Upper lobe of left lung (tissue), 6 donors: ENCODE data around the gene ARHGAP15. TPM values are rescaled to one million over a fixed set of nuclear protein-coding genes. Genes with fewer than 3 reads are reported as not detected.

Experiments used
- ATAC-seq, 2 donors: fragments of 200-7000 bp; cut with Tn5 transposase; one replicate each; pipeline ENCODE4 v1.9.1; 2022; ENCODE audit warnings: mild to moderate bottlenecking in 2 of 2, moderate library complexity in 2 of 2; ENCODE audit not compliant: low FRiP score in 2 of 2
- DNase-seq, 2 donors: peaks; one replicate each; pipeline ENCODE4 v3.0.0-alpha.2; 2019 to 2020
- H3K27ac ChIP-seq, 4 donors: fragments of 200-600 bp; sonication (generic); one replicate each; pipeline ENCODE4 v1.5.1; 2016 to 2019
- H3K27me3 ChIP-seq, 4 donors: fragments of 200-600 bp; sonication (generic); one replicate each; pipeline ENCODE4 v1.5.1; 2017 to 2019
- H3K36me3 ChIP-seq, 4 donors: fragments of 200-600 bp; sonication (generic); one replicate each; pipeline ENCODE4 v1.5.1; 2016 to 2019
- H3K4me1 ChIP-seq, 4 donors: fragments of 200-600 bp; sonication (generic); one replicate each; pipeline ENCODE4 v1.5.1; 2018 to 2019
- H3K4me3 ChIP-seq, 4 donors: fragments of 200-600 bp; sonication (generic); one replicate each; pipeline ENCODE4 v1.5.1; 2017 to 2019; ENCODE audit warnings: mild to moderate bottlenecking in 2 of 4, moderate library complexity in 1 of 4
- H3K9me3 ChIP-seq, 4 donors: fragments of 200-600 bp; sonication (generic); one replicate each; pipeline ENCODE4 v1.5.1; 2018 to 2019
- EP300 ChIP-seq, 4 donors: sonication (generic); formaldehyde crosslinking; IDR thresholded peaks; one replicate each; pipeline ENCODE4 v1.5.1; 2017; ENCODE audit warnings: antibody characterized with exemption in 4 of 4, control low read depth in 2 of 4
- POLR2A ChIP-seq, 4 donors: fragments of 450-650 bp; IDR thresholded peaks; one replicate each; pipeline ENCODE4 v1.5.1; 2016 to 2017; ENCODE audit warnings: antibody characterized with exemption in 4 of 4, mild to moderate bottlenecking in 2 of 4
- POLR2AphosphoS5 ChIP-seq, 2 donors: sonication (generic); formaldehyde crosslinking; IDR thresholded peaks; one replicate each; pipeline ENCODE4 v1.5.1; 2017; ENCODE audit warnings: antibody characterized with exemption in 2 of 2
- WGBS, 2 donors: methylation state at CpG; one replicate each; pipeline ENCODE4 v1.1.5; 2017 to 2018; 5-methylcytosine and 5-hydroxymethylcytosine counted together
- total RNA-seq, 6 donors: library from RNA; depleted of rRNA in 4 of 6; stranded (reverse); fragments of >200 nt in 4 of 6; gene quantifications; one replicate each; pipeline versions ENCODE4 v1.1.0 to v1.2.1, GENCODE V29; 2016 to 2021
- TF ChIP-seq, protein P1 (sequence below), 6 experiments: fragments of 450-650 bp in 4 of 6; fragments of 200-600 bp in 2 of 6; sonication (generic) in 2 of 6; IDR thresholded peaks; one replicate each; pipeline ENCODE4 v1.5.1; 2016 to 2019; ENCODE audit warnings: antibody characterized with exemption in 6 of 6
- donor health status: DM: no; HTN: no; CAD: no; lungs with moderate emphysema.
- donor health status: DM: no; HTN: yes; CAD: no; lungs with severe emphysema.

The ARHGAP15 gene
- total RNA-seq, 6 donors from 2014 or later, result 11.9 to 57.6 (median 17.5) TPM

DNA sequence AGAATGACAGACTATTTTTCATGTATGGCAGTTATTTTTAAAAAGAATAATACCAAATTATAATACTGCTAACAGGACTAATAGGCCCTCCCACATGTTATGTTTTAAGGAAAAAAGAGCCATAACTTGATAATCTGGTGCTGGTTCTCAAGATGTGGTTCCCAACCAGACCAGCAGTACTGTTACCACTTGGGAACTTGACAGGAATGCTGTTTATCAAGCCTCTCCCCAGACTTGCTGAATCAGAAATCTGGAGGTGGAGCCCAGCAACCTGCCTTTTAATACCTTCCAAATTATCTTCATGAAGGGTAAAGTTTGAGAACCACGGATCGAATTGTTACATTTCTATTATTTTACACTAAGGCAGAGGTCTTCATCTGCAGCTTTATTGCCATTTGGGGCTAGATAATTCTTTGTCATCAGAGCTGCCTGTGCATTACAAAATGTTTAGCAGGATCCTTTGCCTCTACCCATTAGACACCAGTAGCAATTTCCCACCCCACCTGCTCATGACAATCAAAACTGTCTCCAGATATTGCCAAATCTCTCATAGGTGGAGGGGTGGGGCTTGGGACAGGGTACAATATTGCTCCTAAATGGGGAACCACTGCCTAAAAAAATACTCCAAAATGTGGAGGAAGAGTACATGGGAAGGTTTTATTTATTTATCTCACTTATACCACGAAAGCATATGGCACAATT, 629.6 kb downstream of the ARHGAP15 start:
- Histone ChIP-seq H3K9me3 (no peaks in the 10 kb centered on the region), H3K4me1 (no peaks in the 10 kb centered on the region), H3K27me3 (no peaks in the 10 kb centered on the region), H3K4me3 (no peak overlapping the region), H3K36me3 (no peaks in the 10 kb centered on the region), H3K27ac (no peak overlapping the region)
- DNase-seq, result no peak
- TF ChIP-seq, protein P1, sequence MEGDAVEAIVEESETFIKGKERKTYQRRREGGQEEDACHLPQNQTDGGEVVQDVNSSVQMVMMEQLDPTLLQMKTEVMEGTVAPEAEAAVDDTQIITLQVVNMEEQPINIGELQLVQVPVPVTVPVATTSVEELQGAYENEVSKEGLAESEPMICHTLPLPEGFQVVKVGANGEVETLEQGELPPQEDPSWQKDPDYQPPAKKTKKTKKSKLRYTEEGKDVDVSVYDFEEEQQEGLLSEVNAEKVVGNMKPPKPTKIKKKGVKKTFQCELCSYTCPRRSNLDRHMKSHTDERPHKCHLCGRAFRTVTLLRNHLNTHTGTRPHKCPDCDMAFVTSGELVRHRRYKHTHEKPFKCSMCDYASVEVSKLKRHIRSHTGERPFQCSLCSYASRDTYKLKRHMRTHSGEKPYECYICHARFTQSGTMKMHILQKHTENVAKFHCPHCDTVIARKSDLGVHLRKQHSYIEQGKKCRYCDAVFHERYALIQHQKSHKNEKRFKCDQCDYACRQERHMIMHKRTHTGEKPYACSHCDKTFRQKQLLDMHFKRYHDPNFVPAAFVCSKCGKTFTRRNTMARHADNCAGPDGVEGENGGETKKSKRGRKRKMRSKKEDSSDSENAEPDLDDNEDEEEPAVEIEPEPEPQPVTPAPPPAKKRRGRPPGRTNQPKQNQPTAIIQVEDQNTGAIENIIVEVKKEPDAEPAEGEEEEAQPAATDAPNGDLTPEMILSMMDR (IDR thresholded peaks at IDR 0.05), result no peak
- no peak for TF ChIP-seq EP300 (IDR thresholded peaks at IDR 0.05)
- TF ChIP-seq POLR2A (IDR thresholded peaks at IDR 0.05), result no peak
- no peak for TF ChIP-seq POLR2AphosphoS5 (IDR thresholded peaks at IDR 0.05)
- WGBS, 2 donors, result 77 to 82% methylated on average over 3 of the region's 3 CpGs
- no peak for ATAC-seq

DNA sequence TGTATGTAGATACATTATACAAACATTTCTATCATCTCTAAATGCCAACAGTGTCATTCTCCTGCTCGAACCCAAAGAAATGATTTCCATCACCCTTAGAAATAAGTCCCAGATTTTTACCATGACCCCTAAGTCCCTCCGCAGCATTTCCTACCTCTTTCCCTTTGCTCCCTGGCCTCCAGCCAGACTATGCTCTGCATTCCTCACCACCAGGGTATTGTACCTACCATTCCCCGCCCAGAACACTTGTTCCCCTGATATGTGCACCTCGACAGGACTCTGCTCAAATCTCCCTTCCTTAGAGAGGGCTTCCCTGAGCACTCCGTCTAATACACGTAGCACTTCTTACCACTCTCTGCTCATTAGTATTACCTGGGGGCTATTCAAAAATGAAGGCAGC, 630.2 kb downstream of the ARHGAP15 start:
- TF ChIP-seq POLR2A (IDR thresholded peaks at IDR 0.05) (no peak), EP300 (IDR thresholded peaks at IDR 0.05) (no peak), POLR2AphosphoS5 (IDR thresholded peaks at IDR 0.05) (no peak)
- TF ChIP-seq, protein P1 (IDR thresholded peaks at IDR 0.05), result no peak
- H3K27ac ChIP-seq, result no peak overlapping the region
- peak in 1 of 2 donors; percentile 37 for ATAC-seq

DNA sequence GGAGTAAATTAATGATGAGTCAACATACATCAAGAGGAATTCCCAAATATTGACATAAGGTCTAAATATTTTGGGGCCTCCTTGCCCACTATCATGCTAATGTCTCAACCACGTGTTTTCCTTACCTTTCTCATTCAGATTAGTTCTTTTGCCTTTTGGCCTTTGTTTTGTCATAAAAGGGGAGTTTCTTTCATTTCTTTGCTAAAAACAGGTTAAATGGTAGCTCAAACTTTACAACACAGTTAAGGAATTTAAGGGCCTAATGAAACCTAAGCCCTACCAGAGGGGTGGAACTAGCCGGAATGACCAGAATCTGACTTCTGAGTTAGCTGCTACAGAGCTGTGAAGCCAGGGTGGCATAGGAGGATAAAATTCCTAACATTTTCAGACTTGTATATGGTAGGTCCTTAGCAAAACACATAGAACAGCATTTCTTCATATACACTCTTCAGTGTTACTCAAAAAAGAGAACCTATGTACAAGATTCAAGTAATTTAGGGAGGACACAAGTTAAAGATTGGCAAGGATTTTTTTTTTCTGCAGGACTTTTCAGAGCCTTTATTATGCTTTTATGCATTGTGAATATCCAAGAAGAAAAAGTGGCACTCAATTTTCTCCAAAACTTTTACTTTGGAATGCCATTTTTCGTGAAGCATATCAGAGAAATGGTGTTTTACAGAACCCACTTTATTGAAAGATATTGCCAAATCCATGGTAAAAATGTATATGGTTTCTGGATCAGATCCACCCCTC, 633.1 kb downstream of the ARHGAP15 start:
- 87 to 90% methylated on average over 3 of the region's 3 CpGs for WGBS, 2 donors
- H3K9me3 ChIP-seq, result no peaks in the 10 kb centered on the region
- no peaks in the 10 kb centered on the region for H3K4me1 ChIP-seq
- no peaks in the 10 kb centered on the region for H3K36me3 ChIP-seq
- H3K4me3 ChIP-seq, result no peak overlapping the region
- no peak overlapping the region for H3K27ac ChIP-seq
- ATAC-seq (no peak), DNase-seq (no peak)
- TF ChIP-seq, protein P1 (IDR thresholded peaks at IDR 0.05), result no peak
- no peak for TF ChIP-seq POLR2A (IDR thresholded peaks at IDR 0.05)
- no peak for TF ChIP-seq EP300 (IDR thresholded peaks at IDR 0.05)
- no peak for TF ChIP-seq POLR2AphosphoS5 (IDR thresholded peaks at IDR 0.05)
- H3K27me3 ChIP-seq, result no peaks in the 10 kb centered on the region

More for the DNA sequence above, 630.2 kb downstream of the ARHGAP15 start:
- H3K36me3 ChIP-seq, result no peaks in the 10 kb centered on the region
- no peak overlapping the region for H3K4me3 ChIP-seq
- no peaks in the 10 kb centered on the region for H3K27me3 ChIP-seq
- H3K4me1 ChIP-seq, result no peaks in the 10 kb centered on the region
- H3K9me3 ChIP-seq, result no peaks in the 10 kb centered on the region
- DNase-seq, result no peak
- 77 to 82% methylated on average over 6 of the region's 6 CpGs for WGBS, 2 donors

DNA sequence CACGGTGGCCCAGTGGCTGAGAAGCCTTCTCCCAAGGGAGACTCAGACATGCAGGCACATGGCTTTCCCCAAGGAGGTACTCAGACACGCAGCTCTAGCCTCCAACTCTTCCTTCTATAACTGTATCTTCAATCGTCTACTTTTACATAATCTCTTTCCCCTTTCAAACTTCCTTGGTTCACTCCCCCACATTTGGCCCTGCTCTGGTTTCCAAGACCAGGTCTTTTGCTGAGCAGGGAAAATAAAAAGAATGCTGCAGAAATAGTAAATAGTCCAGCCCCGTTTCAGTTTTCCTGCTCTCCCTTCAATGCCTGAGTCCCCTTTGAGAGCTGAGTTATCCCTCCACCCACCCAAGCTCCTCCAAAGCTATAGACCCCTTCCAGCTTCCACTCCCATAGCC, 635.0 kb downstream of the ARHGAP15 start:
- Histone ChIP-seq H3K27ac (no peak overlapping the region), H3K4me1 (no peaks in the 10 kb centered on the region), H3K27me3 (no peaks in the 10 kb centered on the region), H3K36me3 (peaks cover 0 to 4% (median 0%) of the 10 kb centered on the region in 4 donors), H3K9me3 (no peaks in the 10 kb centered on the region), H3K4me3 (no peak overlapping the region)
- ATAC-seq, result no peak
- DNase-seq, result no peak
- TF ChIP-seq POLR2A (IDR thresholded peaks at IDR 0.05) (no peak), POLR2AphosphoS5 (IDR thresholded peaks at IDR 0.05) (no peak), EP300 (IDR thresholded peaks at IDR 0.05) (no peak)
- TF ChIP-seq, protein P1 (IDR thresholded peaks at IDR 0.05), result no peak
- WGBS, 2 donors, result 79% methylated on average over 4 of the region's 4 CpGs
